CD4-positive, alpha-beta T cell treated with Interferon gamma for 1 hour (primary cell): Measurements from ENCODE around the gene DHRS1.
A peak's percentile ranks its signal among the peaks of the same experiment; 100 is the strongest.

Experiments used
- DNase-seq: peaks from one replicate; pipeline ENCODE4 v3.0.0-alpha.2; 2020

Gene DHRS1

GRCh38 chr14:24327303-24327702 lies 27.7 kb upstream of the DHRS1 start:
- no peak for DNase-seq

- DNase-seq: no peak
Measured at GRCh38 chr14:24325963-24326362, 26.4 kb upstream of the DHRS1 start.

- DNase-seq: no peak
Measured at GRCh38 chr14:24325041-24325530, 25.5 kb upstream of the DHRS1 start.

- DNase-seq: no peak
Measured at GRCh38 chr14:24324024-24324423, 24.4 kb upstream of the DHRS1 start.

- DNase-seq: no peak
Measured at GRCh38 chr14:24323341-24323740, 23.8 kb upstream of the DHRS1 start.

GRCh38 chr14:24322672-24323071 lies 23.1 kb upstream of the DHRS1 start:
- no peak for DNase-seq

- DNase-seq: no peak
Measured at GRCh38 chr14:24321212-24321975, 21.8 kb upstream of the DHRS1 start.

- DNase-seq: no peak
Measured at GRCh38 chr14:24317141-24317928, 17.8 kb upstream of the DHRS1 start.

GRCh38 chr14:24316597-24316950 lies 17.0 kb upstream of the DHRS1 start:
- DNase-seq: no peak

- no peak for DNase-seq
Measured at GRCh38 chr14:24315807-24316596, 16.4 kb upstream of the DHRS1 start.

GRCh38 chr14:24315243-24315806 lies 15.7 kb upstream of the DHRS1 start:
- DNase-seq: no peak

- no peak for DNase-seq
Measured at GRCh38 chr14:24314377-24315193, 15.0 kb upstream of the DHRS1 start.

- no peak for DNase-seq
Measured at GRCh38 chr14:24313913-24314312, 14.3 kb upstream of the DHRS1 start.

- DNase-seq: peak; percentile 46
Measured at GRCh38 chr14:24312736-24313507, 13.3 kb upstream of the DHRS1 start.

GRCh38 chr14:24311837-24312615 lies 12.4 kb upstream of the DHRS1 start:
- no peak for DNase-seq

GRCh38 chr14:24310646-24311604 lies 11.3 kb upstream of the DHRS1 start, which contains the start of gene LTB4R:
Gene LTB4R, plus strand, starts transcription at chr14:24311502. Its CDS starts 4,150 bp downstream, at chr14:24315652.
- DNase-seq: peak; percentile 76

- no peak for DNase-seq
Measured at GRCh38 chr14:24310265-24310645, 10.7 kb upstream of the DHRS1 start.

- DNase-seq: no peak
Measured at GRCh38 chr14:24309538-24310264, 10.1 kb upstream of the DHRS1 start, which contains the start of gene LTB4R2. Gene LTB4R2, plus strand, starts transcription at chr14:24310140. Its CDS starts 525 bp downstream, at chr14:24310665.
